GM18867 (cell line): ENCODE measurements around the gene MGARP.
"Not testable (repeated sequence)": the region's sequence is repeated elsewhere in the genome, so short reads cannot be mapped to it uniquely, and the experiment has no call there.

Experiments
- ATAC-seq: cut with Tn5 transposase; IDR thresholded peaks from one replicate; pipeline ENCODE4 v1.9.1; 2021; ENCODE audit warnings: mild to moderate bottlenecking, moderate library complexity; ENCODE audit not compliant: unreplicated experiment

MGARP gene

DNA sequence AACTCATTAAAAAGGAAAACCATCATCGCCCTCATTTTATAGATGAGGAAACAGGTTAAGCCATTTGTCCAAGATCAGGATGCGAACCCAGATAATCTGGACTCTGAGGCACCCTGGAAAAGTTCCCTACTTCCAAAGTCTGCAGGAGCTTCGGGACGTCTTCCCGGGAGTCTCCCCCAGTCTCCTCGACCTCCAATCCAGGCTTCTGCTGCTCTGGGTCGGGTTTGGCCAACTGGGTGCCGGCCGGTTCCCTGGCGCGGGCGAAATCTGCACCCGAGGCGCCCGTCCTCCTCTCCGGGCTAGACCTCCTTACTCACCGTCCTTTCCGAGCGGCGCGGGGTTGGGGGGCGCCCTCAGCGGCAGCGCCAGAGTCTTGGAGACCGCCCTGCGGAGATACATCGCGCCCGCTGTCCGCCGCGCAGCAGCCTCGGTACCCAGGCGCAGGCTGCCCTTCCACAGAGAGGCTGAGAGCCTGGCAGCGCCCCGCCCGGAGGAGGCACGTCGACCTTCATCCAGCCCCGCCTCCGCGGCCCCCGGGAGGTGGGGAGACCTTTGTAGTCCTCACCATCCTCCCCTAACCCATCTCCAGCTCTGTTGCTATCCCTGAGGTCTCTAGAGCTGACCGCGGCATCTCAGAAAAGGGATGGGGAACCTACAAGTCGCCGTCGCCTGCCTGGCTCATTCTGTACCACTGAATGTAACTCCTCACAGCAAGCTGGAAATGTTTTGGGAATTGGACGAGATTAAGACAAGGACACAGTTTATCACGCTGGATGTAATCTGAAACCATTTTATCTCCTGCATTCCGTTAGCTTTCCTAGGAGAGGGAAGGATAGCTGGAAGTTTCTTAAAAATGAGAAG is at the start of gene MGARP:
TSS of gene MGARP (minus strand) at position 466 of the 861 bp plus-strand sequence. CDS start at position 399, 67 bp downstream.
- ATAC-seq, result peak; percentile 50

DNA sequence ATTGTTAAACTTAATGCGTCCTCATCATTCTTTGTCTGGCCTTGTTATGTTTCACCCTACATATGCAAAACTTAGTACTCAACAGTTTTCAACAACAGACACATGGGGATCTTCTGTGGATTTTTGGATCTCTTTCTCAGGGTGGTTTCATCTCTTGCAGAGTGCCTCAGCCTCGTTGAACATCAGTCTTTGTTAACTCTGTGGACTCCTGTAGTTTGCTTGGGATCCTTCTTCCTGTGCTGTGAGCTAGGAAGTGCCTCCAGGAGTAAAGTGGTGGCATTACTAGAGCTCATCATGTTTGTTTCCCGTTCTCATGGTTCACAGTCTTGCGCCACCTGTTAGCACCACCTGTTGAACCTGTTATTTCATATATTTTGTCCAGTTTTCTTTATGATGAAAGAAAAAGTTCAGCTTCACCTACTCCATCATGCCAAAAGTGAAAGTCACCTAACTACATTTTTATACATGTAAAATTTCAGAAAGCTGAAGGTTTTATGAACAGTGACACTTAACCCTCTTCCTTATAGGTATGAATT is 49.7 kb upstream of the MGARP start:
- no peak for ATAC-seq

DNA sequence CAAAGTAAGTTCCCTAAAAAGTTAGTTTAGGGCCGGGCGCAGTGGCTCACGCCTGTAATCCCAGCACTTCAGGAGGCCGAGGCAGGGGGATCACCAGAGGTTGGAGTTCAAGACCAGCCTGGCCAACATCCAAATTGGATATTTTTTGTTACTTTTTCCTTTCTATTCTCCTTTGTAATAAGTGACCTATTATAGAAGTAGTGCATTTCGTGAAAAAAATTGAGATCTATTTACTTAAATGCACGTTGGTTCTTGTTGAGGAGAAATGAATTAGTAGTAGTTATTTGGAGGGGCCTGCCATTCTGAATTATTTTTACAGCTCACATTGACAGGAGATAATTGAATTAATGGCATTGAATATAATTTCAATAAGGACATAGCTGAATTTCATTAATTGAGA is 44.6 kb upstream of the MGARP start:
- no peak for ATAC-seq

DNA sequence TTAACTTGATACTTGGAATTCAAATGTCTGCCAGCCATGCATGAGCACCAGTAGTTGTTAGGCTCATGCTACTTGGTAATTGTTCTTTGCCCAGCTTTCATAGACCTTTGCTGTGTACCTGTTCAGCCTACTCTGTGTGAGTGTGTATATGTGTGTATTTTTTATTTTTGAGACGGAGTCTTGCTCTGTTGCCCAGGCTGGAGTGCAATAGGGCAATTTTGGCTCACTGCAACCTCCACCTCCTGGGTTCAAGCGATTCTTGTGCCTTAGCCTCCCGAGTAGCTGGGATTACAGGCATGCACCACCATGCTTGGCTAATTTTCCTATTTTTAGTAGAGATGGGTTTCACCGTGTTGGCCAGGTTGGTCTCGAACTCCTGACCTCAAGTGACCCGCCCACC is 42.5 kb upstream of the MGARP start:
- ATAC-seq, result not testable (repeated sequence)

DNA sequence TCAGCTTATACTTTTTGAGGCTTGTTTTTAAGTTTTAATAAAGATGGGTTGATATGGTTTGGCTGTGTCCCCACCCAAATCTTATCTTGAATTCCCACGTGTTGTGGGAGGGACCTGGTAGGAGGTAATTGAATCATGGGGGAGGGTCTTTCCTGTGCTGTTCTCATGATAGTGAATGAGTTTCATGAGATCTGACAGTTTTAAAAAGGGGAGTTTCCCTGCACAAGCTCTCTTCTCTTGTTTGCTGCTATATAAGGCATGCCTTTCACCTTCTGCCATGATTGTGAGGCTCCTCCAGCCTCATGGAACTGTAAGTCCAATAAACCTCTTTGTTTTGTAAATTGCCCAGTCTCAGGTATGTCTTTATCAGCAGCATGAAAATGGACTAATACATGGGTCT is 42.0 kb upstream of the MGARP start:
- ATAC-seq, result not testable (repeated sequence)

DNA sequence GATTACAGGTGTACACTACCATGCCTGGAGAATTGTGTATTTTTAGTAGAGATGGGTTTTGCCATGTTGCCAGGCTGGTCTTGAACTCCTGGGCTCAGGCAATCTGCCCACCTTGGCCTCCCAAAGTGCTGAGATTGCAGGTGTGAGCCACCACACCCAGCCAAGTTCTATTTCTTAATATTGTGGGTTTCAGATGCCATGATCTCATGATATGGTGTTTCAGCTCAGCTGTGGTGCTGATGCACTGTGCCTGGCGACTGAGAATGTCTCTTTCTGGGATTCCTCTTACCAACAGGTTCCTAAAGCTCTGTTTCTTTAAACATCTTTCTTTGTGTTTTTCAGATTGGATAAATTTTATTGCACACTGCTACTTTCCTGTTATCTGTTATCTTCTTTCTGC is 39.5 kb upstream of the MGARP start:
- no peak for ATAC-seq

DNA sequence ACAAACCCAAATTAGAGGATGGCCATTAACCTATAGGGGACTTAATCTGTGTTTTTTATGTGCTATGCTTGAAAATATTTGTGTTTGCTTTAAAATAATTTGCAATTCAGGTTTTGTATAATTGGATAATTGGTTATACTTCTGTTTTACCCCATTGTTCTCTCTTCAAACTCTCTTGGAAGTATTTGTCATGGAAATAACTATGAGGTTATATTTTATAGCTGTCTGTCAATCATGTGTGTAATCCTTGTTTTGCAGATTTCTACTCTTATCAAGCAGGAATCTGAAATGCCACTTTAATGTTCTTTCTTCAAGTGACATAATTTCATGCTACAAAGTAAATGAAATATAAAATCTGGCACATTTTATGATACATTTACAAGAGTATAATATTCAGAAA is 37.6 kb upstream of the MGARP start:
- ATAC-seq, result no peak

DNA sequence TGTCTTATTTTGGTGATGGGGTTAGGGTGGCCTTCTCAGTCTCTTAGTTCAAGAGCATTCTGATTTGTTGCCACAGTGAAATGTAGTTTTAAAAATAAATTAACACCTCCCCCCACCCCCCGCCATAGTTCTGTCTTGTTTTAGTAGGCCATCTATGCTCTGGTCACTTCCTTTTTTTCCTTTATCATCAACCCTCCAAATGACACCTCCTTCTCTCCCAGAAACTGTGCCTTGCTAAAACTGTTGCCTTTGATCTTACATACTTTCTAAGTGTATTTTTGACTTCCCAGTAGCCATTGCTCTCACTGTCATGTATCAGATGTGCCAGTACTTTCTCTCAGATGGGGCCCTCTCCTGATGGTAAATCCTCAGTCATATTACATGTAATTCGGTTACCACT is 36.7 kb upstream of the MGARP start:
- no peak for ATAC-seq

DNA sequence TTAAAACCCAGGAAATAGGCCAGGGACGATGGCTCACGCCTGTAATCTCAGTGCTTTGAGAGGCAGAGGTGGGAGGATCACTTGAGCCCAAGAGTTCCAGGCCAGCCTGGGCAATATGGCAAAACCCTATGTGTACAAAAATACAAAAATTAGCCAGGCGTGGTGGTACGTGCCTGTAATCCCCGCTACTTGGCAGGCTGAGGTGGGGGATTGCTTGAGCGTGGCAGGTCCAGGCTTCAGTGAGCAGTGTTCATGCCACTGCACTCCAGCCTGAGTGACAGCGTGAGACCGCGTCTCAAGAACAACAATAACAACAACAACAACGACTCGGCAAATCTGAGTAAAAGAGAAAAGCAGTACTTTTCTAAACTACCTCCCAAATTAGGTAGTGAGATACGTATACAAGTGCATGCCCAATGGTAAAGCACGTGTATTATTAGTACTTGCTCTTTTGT is 35.2 kb upstream of the MGARP start:
- peak; percentile 74 for ATAC-seq

DNA sequence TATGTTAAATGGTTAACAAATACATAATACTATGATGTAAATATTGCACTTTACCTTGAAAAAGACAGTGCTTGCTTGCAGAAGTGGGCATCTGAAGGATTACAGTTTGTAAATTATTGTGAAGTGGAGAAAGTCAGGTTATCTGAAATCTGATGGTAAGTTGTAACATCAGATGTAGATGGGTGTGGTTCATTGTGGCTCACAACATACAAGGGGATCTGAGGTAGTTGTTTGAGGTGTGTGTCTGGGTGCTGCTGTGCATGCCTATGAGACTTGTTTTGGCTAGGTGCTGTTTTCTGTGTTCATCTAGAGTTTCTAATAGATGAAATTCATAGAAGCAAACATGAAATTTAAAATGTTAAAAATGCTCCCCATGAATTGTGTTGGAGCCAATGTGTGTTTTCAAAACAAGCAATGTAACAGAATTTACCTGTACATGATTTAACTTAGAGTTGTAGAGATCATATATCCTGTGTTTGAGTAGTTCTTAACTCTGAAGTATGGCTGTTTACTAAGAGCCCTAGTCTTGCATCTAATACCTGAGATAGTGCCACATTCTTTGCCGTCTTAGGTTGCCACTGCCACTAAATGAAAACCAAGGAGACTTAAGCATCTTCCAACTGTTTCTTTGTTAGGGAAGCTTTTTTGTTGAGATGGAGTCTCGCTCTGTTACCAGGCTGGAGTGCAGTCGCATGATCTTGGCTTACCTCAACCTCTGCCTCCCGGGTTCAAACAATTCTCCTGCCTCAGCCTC is 34.2 kb upstream of the MGARP start:
- ATAC-seq, result no peak

DNA sequence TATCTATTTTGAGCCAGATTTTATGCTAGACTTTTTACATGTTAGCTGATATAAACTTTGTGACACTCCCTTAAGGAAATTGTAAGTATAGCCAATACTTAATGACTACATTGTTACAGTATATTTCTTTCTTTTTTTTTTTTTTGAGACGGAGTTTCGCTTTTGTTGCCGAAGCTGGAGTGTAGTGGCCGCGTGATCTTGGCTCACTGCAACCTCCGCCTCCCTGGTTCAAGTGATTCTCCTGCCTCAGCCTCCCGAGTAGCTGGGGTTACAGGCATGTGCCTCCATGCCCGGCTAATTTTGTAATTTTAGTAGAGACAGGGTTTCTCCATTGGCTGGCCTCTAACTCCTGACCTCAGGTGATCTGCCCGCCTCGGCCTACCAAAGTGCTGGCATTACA is 33.4 kb upstream of the MGARP start:
- ATAC-seq, result not testable (repeated sequence)

DNA sequence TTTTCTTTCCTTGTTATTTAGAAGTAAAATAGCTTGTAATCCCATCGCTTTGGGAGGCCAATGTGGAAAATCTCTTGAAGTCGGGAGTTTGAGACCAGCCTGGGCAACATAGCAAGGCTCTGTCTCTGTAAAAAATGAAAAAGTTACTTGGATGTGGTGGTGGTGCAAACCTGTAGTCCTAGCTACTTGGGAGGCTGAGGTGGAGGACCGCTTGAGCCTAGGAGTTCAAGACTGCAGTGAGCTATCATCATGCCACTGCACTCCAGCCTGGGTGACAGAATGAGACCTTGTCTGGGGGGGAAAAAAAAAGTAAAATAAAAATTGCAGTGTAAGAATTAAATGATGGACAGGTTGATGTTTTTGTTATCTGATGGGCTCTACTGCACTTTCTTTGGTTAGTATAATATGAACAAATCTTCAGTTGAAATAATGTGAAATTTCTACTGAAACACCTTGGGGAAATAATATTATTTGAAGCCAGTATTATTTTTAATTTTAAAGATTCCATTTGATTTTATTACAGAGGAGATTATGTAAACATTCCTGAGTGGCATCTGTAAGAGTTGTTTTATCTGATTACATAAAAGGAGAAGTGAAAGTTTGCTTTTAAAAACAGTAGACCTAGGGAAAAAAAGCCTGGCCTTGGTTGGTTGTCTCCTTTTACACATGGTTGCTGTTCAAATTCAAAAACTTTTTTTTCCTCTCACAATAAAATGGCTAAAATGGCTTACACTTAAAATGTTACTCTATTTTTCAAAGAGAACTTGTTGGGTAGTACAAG is 32.7 kb upstream of the MGARP start:
- no peak for ATAC-seq

DNA sequence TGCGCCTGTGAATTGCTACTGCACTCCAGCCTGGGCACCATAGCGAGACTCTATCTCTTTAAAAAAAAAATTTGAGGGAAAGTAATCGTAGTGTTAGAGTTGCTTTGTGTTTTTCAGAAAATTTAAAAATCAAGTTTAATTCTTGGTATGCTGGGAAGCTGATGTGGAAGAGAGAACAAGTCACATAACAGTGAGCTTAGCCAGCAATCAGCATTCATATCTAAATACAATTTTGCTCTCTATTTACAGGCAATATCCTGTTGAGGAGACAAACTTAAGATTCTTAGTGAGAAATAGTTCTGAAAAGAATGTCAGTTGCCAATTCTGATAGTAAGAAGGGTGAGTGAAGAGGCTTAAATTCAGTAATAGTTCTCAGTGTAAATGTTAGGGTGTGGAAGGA is 31.9 kb upstream of the MGARP start:
- no peak for ATAC-seq

DNA sequence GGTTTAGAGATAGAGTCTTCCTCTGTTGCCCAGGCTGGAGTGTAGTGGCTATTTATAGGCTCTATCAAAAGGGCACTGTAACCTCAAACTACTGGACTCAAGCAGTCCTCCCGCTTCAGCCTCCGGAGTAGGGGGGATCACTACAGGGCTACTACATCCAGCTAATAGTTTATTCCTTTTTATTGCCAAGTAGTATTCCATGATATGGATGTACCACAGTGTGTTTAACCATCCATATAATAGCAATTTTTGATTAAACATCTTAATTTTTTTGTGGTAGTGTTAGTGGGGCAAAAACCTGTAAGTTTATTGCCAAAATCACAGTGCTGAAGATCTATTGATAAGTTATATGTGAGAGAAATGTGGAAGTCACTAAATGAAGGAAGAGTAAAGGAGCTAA is 24.9 kb upstream of the MGARP start:
- ATAC-seq, result no peak

DNA sequence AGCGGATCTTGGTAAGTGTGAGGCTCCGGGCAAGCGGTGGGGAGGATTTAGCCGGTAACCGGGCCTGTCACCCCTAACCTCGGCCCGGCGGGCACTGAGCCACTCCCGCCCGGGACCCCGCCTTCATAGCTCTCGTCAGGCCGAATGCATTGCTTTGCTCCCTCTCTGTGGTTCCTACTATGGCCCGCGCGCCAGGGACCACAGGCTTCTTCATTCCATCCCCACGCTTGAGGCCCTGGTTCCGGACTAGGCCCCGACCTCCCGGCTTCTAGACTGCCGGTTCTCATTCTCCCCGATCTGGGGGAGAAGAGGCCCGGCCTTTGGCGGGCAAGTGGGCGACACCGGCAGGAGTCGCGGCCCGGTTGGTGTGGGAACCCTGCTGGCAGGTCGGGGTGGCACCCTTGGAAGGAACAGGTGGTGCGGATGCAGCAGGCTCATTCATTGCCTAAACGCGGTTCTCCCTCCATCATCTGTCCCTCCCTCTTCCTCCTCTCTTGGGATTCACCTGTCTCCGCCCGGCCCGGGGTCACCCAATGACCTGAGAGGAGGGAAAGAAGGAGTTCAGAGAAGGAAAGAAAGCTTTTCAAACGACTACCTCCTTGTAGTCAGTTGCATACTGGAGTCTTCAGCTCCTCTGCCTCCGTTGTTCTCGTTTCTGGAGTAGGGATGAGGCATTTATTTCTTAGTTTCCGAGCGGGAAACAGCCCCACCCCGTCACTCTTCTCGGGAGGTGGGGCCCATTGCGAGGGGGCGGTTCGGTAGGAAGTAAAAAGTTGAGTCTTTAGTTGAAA is 22.0 kb upstream of the MGARP start, which contains the start of gene NDUFC1:
TSS of gene NDUFC1 (minus strand) at position 657 of the 791 bp plus-strand sequence. CDS start 6,679 bp downstream, outside the sequence.
- peak; percentile 42 for ATAC-seq

DNA sequence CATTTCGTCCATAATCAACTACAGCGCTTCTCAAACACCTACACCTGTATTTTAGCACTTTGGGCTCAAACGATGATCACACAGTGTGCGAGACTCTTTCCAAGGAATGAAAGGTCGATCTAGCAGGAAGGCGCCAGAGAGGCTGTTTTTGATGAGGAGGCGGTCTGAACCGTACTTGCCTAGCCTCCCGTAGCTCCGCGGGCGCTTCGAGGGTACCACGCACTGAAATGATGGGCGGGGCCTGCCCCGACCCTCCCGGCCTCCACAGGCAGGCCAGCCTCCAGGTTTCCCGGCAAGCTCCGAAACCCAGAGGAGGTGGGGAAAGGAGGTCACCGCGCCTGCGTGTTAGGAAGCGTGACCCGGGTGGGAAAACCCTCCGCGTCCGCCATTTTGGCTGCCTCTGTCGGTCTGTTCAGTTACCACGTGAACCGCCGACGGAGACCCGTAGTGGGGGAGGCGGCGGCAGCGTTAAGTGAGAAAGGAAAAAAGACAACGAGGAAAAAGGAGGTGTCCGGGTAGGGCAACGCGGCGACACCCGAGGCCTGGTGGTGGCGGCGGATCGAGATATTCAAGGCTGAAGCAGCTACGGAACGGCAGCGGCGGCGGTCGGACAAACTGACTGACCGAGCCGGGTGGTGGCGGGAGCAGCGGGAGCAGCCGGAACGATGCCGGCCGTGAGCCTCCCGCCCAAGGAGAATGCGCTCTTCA is 21.2 kb upstream of the MGARP start, which contains the start of gene NAA15:
TSS of gene NAA15 (plus strand) at position 393 of the 708 bp plus-strand sequence. CDS start at position 666, 273 bp downstream.
- peak; percentile 88 for ATAC-seq

DNA sequence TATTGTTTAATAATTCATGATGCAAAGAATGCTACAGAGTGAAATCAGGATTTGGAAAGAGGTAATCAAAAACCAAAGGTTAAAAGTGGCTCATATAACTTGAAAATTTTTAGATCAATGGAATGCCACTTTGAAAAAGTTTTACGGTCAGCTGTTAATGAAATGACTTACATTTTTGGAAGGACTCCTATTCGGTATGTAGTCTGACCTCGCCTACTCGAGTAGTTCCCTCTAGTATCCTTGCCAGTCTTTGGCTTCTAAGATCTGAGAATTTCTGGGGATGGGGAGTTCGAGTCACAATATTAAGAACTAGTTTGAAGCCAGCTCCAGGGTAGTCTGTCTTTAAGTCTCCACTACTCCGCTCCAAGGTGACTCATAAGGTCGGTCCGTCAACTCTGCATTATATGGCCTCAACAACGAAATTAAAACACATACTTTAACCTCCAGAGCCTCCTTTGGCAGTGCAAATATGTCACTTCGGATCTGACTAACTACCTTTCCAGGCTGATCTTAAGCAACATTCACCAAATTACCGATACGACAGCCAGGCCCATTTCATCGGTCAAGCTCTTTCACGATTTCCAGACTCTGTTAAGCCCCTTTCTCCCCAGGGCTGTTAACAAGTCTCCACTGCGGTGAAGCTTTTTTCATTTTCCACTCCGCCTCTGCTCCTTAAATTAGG is 20.5 kb upstream of the MGARP start:
- ATAC-seq, result peak; percentile 5

DNA sequence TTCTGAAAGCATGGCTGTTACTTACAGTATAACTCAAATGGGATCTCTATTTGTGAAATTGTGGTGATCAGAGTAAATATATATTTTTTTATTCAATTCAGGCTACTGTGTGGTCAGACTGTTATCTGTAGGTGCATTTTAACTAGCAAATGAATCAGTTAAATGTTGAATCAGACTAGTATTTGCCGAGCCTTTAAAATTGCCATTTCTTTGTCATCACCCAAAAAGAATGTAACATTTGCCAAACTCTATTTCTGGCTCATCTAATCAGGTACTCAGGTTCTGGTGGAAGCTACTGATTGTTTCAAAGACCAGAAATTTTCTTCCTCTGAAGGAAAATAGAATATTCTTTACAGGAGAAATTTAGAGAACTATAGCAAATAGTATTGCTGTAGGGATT is 19.5 kb upstream of the MGARP start:
- no peak for ATAC-seq

DNA sequence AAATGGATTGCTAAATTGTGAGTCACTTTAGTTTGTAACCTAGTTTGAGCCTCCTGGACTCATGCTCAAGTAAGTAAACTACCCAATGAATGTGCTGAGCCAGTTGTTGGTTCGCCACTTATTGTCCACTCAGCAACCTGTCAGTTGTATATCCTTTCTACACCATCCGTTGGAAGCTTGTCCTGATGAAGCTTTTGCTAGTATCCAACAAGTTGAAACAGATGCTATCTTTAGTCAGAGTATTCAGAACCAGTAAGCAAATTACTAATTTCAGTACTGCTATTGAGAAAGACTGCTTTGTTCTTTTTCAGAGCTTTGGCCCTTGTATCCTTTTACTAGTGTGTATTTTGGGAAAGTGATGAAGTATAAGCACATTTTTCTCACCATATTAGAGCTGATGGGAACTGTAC is 17.0 kb upstream of the MGARP start:
- no peak for ATAC-seq
